AG09319 (cell line): ENCODE results near the gene CPXM2.

Experiments used
- DNase-seq: peaks from one replicate; pipeline ENCODE4 v3.0.0-alpha.2; 2010; ENCODE audit warnings: low read depth; ENCODE audit errors: extremely low read depth
- CTCF ChIP-seq: IDR thresholded peaks from 2 replicates; pipeline ENCODE4 v1.5.1; 2011; ENCODE audit warnings: low read depth, mild to moderate bottlenecking, inconsistent platforms, low read length, moderate library complexity

Gene CPXM2

DNA sequence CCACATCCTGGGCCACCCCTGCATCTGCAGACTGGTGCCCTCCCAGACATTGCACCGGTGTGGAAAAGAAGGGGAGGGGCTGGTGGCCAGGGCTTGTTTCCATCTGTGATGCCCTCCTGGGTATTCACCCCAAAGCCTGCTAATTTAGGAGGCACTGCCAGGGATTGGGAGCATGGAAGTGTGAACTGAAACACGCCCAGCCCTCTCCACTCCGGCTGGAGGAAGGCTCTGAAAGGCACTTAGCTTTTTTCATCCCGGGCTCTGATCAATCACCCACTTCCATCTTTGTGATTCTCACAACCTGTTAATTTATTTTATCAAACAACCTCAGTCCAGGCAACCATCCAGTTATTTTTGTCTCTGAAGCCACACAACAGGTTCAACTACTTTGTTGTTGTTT lies 20.9 kb upstream of the CPXM2 start:
- DNase-seq, result no peak

GRCh38 chr10:123911866-123912265 lies 20.3 kb upstream of the CPXM2 start:
- no peak for TF ChIP-seq CTCF
- no peak for DNase-seq

More for the DNA sequence above, 20.9 kb upstream of the CPXM2 start:
- no peak for TF ChIP-seq CTCF

DNA sequence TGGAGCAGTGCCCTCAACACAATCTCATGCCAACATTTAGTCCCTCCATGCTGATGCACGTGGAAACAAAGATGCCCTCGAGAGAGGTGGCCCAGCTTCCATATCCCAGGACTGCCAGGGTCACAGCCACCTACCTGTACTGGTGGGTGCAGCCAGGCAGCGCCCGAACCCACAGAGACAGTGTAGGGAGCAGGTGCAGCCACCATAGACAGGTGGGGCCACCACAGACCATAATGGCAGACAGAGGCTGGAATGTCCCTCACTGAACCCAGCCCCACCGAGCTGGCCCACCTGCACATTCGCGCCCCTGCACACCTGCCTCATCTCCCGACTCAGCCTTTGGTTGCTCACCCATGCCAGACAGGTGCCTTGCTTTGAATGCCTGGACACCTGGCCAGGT lies 18.3 kb upstream of the CPXM2 start:
- no peak for DNase-seq
- TF ChIP-seq CTCF, result no peak

GRCh38 chr10:123909426-123909825 lies 17.8 kb upstream of the CPXM2 start:
- no peak for TF ChIP-seq CTCF
- DNase-seq, result no peak

DNA sequence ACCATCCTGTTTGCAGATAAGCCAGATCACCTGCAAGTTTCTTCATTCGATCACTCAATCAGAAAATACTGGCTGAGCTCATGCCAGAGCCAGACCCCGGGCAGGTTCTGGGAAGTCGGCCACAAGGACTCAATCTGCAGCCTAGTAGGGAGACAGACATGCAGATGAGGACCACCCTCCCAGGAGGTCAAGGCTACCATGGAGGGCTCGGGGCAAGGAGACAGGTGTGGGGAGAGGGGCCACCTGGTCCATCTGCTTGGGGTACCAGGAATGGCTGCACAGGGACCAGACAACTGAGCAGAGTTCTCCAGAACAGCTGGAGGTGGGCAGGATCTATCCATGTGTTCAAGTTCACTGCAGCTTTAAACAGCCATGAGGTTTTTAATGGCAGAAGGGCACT lies 16.8 kb upstream of the CPXM2 start:
- DNase-seq, result no peak
- TF ChIP-seq CTCF, result no peak

GRCh38 chr10:123906884-123907652 lies 15.5 kb upstream of the CPXM2 start:
- DNase-seq, result no peak
- no peak for TF ChIP-seq CTCF

GRCh38 chr10:123906296-123906695 lies 14.7 kb upstream of the CPXM2 start:
- no peak for TF ChIP-seq CTCF
- no peak for DNase-seq
